M059J (cell line): ENCODE measurements around the gene MACROD1. TPM values are rescaled to one million over a fixed set of nuclear protein-coding genes. Genes with fewer than 3 reads are reported as not detected.

Experiments used
- DNase-seq: peaks from one replicate; pipeline ENCODE4 v3.0.0-alpha.2; 2012; ENCODE audit warnings: low read depth
- total RNA-seq: library from RNA; depleted of rRNA; stranded (reverse); fragments of >200 nt; shearing (Covaris generic); gene quantifications from 2 replicates; pipeline ENCODE4 v1.2.3, GENCODE V29; 2014; rRNA removed

The MACROD1 gene
- total RNA-seq: 3.8 and 10.3 TPM in 2 replicates

GRCh38 chr11:64165842-64166635 lies at the start of gene MACROD1:
TSS of gene MACROD1 (minus strand) at chr11:64166113. CDS start at chr11:64165994, 119 bp downstream.
- peak; percentile 76 for DNase-seq

- DNase-seq: no peak
These were observed 45.4 kb upstream of the MACROD1 start for GRCh38 chr11:64211181-64211872.

- no peak for DNase-seq
These were observed 44.5 kb upstream of the MACROD1 start for GRCh38 chr11:64210301-64211020.

GRCh38 chr11:64209563-64209843 lies 43.6 kb upstream of the MACROD1 start:
- no peak for DNase-seq

GRCh38 chr11:64208796-64209562 lies 43.1 kb upstream of the MACROD1 start:
- DNase-seq: no peak

GRCh38 chr11:64208086-64208795 lies 42.3 kb upstream of the MACROD1 start:
- DNase-seq: no peak

- peak; percentile 57 for DNase-seq
These were observed 41.6 kb upstream of the MACROD1 start for GRCh38 chr11:64207256-64208085.

GRCh38 chr11:64206457-64207255 lies 40.7 kb upstream of the MACROD1 start, which contains the start of gene FERMT3:
TSS of gene FERMT3 (plus strand) at chr11:64206721. CDS start at chr11:64207365, 644 bp downstream.
- DNase-seq: no peak

- DNase-seq: peak; percentile 93
These were observed 38.6 kb upstream of the MACROD1 start for GRCh38 chr11:64204464-64204989.

- DNase-seq: no peak
These were observed 38.1 kb upstream of the MACROD1 start for GRCh38 chr11:64204080-64204440.

GRCh38 chr11:64203421-64204079 lies 37.6 kb upstream of the MACROD1 start:
- no peak for DNase-seq

GRCh38 chr11:64202992-64203391 lies 37.1 kb upstream of the MACROD1 start:
- DNase-seq: no peak

GRCh38 chr11:64201543-64201942 lies 35.6 kb upstream of the MACROD1 start:
- no peak for DNase-seq

GRCh38 chr11:64198511-64198910 lies 32.6 kb upstream of the MACROD1 start:
- no peak for DNase-seq

GRCh38 chr11:64196626-64197025 lies 30.7 kb upstream of the MACROD1 start:
- no peak for DNase-seq

GRCh38 chr11:64192434-64192833 lies 26.5 kb upstream of the MACROD1 start:
- no peak for DNase-seq

GRCh38 chr11:64186492-64187165 lies 20.7 kb upstream of the MACROD1 start:
- DNase-seq: peak; percentile 27
